Liver (tissue), 3 donors: ENCODE results near the gene LSM12.

ENCODE experiments used
- CTCF ChIP-seq: fragments of 150-350 bp; IDR thresholded peaks from 2 replicates; pipeline ENCODE4 v1.5.1; 2017; ENCODE audit warnings: improper control_type of control experiment, low read depth, low read length; ENCODE audit not compliant: missing input control
- EGR1 ChIP-seq, 2 donors: IDR thresholded peaks; 2 replicates each; pipeline ENCODE4 v1.6.1; 2016 to 2018; ENCODE audit warnings: antibody characterized with exemption in 2 of 2, low read depth in 2 of 2
- GABPA ChIP-seq, 2 donors: IDR thresholded peaks in 1 of 2; conservative IDR thresholded peaks in 1 of 2; 2 replicates each; pipeline ENCODE4 v1.6.1; 2016; ENCODE audit warnings: antibody characterized with exemption in 2 of 2, mild to moderate bottlenecking in 1 of 2, moderate library complexity in 1 of 2
- HNF4A ChIP-seq, 2 donors: conservative IDR thresholded peaks; 2 replicates each; pipeline ENCODE4 v1.6.1; 2016; ENCODE audit warnings: antibody characterized with exemption in 2 of 2, mild to moderate bottlenecking in 2 of 2
- SP1 ChIP-seq: IDR thresholded peaks from 2 replicates; pipeline ENCODE4 v1.6.1; 2018; ENCODE audit warnings: antibody characterized with exemption, mild to moderate bottlenecking
- TAF1 ChIP-seq: conservative IDR thresholded peaks from 2 replicates; pipeline ENCODE4 v1.6.1; 2016; ENCODE audit warnings: antibody characterized with exemption, mild to moderate bottlenecking
- YY1 ChIP-seq: IDR thresholded peaks from 2 replicates; pipeline ENCODE4 v1.6.1; 2016; ENCODE audit warnings: antibody characterized with exemption, mild to moderate bottlenecking
- donor health status: healthy.
- donor health status: healthy.

DNA sequence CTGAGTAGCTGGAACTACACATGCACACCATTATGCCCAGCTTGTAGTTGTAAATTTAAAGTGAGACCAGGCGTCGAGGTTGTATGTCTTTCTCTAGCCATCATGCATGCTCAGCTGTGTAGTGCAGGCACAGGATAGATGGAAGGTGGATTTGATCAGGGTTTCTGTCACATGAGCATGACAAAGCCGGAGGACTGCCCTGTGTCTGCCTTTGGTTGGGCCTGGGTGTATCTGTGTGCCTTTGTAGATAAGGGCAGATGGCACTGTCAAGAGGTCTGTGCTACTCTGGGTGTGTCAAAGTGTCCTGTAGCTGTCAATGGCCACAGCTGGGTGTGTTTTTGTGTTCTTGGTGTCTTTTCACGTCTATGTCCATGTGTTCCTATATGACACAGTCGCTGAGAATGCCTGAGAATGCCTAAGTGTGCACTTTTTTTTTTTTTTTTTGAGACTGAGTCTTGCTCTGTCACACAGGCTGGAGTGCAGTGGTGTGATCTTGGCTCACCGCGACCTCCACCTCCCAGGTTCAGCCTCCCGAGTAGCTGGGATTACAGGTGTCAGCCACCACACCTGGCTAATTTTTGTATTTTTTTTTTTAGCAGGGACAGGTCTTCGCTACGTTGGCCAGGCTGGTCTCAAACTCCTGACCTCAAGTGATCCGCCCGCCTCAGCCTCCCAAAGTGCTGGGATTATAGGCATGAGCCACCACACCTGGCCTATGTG lies 66.2 kb downstream of the LSM12 start:
- TF ChIP-seq CTCF, result no peak
- no peak for TF ChIP-seq YY1
- no peak for TF ChIP-seq HNF4A (conservative IDR thresholded peaks at IDR 0.05)
- TF ChIP-seq EGR1 (IDR thresholded peaks at IDR 0.05; ENCODE audit: low read depth in 2 of 2), result no peak
- TF ChIP-seq TAF1, result no peak
- TF ChIP-seq GABPA (IDR thresholded peaks at IDR 0.05 in 1 of 2, conservative IDR thresholded peaks at IDR 0.05 in 1 of 2), result no peak
- TF ChIP-seq SP1, result no peak
